Fibroblast of peridontal ligament (primary cell): ENCODE measurements around the gene DAZL.

Source experiments
- DNase-seq: peaks from one replicate; pipeline ENCODE4 v3.0.0-alpha.2; 2010; ENCODE audit errors: extremely low read depth

Gene DAZL

GRCh38 chr3:16545413-16546185 lies 59.6 kb downstream of the DAZL start:
- DNase-seq, result no peak

GRCh38 chr3:16543242-16543864 lies 61.9 kb downstream of the DAZL start:
- DNase-seq, result no peak

- DNase-seq, result no peak
Measured at GRCh38 chr3:16538507-16538906, 66.7 kb downstream of the DAZL start.

DNA sequence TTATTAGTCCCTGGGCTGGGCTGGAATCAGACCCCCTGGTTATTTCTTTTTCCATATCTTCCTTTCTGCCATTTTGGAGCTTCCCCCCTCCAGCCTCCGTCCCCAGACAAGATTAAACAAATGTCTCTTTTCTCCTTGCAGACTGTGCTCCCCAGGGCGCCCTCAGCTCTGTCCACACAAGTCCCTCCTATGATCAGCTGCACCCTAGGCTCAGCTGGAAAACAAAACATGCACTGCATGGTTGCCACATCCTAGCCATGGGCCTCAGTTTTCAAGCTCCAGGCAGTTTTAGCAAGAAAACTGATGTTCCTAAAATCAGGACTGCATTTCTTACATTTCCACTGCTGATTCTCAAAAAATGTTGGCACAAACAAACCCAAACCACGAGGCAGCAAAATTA lies 68.2 kb downstream of the DAZL start:
- DNase-seq, result no peak
